T-helper 2 cell treated with Interferon-gamma antibody and Interleukin-4, amounts not matched to agents 5 μg/mL and 100 μg/mL, for 36 hours (primary cell): ENCODE results near the gene CAT.

Experiments
- DNase-seq: peaks from one replicate; pipeline ENCODE4 v3.0.0; 2021; ENCODE audit warnings: low spot score
- H3K27ac Mint-ChIP-seq: one replicate; pipeline ENCODE4 v1.8.0; 2021; ENCODE audit warnings: mild to moderate bottlenecking, mixed read lengths
- H3K27me3 Mint-ChIP-seq: one replicate; pipeline ENCODE4 v1.8.0; 2021; ENCODE audit warnings: low read depth, mixed read lengths
- H3K36me3 Mint-ChIP-seq: one replicate; pipeline ENCODE4 v1.8.0; 2021; ENCODE audit warnings: low read depth, mixed read lengths
- H3K4me1 Mint-ChIP-seq: one replicate; pipeline ENCODE4 v1.8.0; 2021; ENCODE audit warnings: low read depth, mixed read lengths
- H3K4me3 Mint-ChIP-seq: one replicate; pipeline ENCODE4 v1.8.0; 2022; ENCODE audit warnings: mild to moderate bottlenecking, moderate library complexity, mixed read lengths
- H3K9me3 Mint-ChIP-seq: one replicate; pipeline ENCODE4 v1.8.0; 2021; ENCODE audit warnings: mixed read lengths

The CAT gene

GRCh38 chr11:34459507-34460162 is 20.9 kb downstream of the CAT start:
- no peak for DNase-seq
- Mint-ChIP-seq H3K36me3 (peaks cover 59% of the 10 kb centered on the region), H3K27ac (no peak overlapping the region), H3K9me3 (no peaks in the 10 kb centered on the region), H3K4me3 (no peak overlapping the region), H3K4me1 (peaks cover 5% of the 10 kb centered on the region), H3K27me3 (no peaks in the 10 kb centered on the region)

GRCh38 chr11:34460278-34460677 is 21.5 kb downstream of the CAT start:
- H3K27me3 Mint-ChIP-seq = no peaks in the 10 kb centered on the region
- no peak overlapping the region for H3K27ac Mint-ChIP-seq
- no peak for DNase-seq
- no peaks in the 10 kb centered on the region for H3K9me3 Mint-ChIP-seq
- no peak overlapping the region for H3K4me3 Mint-ChIP-seq
- peaks cover 58% of the 10 kb centered on the region for H3K36me3 Mint-ChIP-seq
- H3K4me1 Mint-ChIP-seq = peaks cover 5% of the 10 kb centered on the region

- H3K36me3 Mint-ChIP-seq = peaks cover 63% of the 10 kb centered on the region
- peaks cover 5% of the 10 kb centered on the region for H3K4me1 Mint-ChIP-seq
- no peak for DNase-seq
- H3K27me3 Mint-ChIP-seq = no peaks in the 10 kb centered on the region
- H3K9me3 Mint-ChIP-seq = peaks cover 3% of the 10 kb centered on the region
- no peak overlapping the region for H3K4me3 Mint-ChIP-seq
- H3K27ac Mint-ChIP-seq = no peak overlapping the region
These were observed 22.5 kb downstream of the CAT start for GRCh38 chr11:34461215-34461614.

- Mint-ChIP-seq H3K27me3 (no peaks in the 10 kb centered on the region), H3K4me3 (no peak overlapping the region), H3K4me1 (peaks cover 5% of the 10 kb centered on the region), H3K9me3 (peaks cover 13% of the 10 kb centered on the region), H3K27ac (no peak overlapping the region), H3K36me3 (peaks cover 62% of the 10 kb centered on the region)
- DNase-seq = no peak
These were observed 25.9 kb downstream of the CAT start for GRCh38 chr11:34464591-34465051.

- H3K27ac Mint-ChIP-seq = no peak overlapping the region
- peaks cover 13% of the 10 kb centered on the region for H3K9me3 Mint-ChIP-seq
- H3K36me3 Mint-ChIP-seq = peaks cover 56% of the 10 kb centered on the region
These were observed 28.2 kb downstream of the CAT start for GRCh38 chr11:34466802-34467488.

GRCh38 chr11:34468209-34468841 is 29.6 kb downstream of the CAT start:
- Mint-ChIP-seq H3K27me3 (no peaks in the 10 kb centered on the region), H3K4me3 (no peak overlapping the region), H3K27ac (no peak overlapping the region), H3K36me3 (peaks cover 52% of the 10 kb centered on the region), H3K4me1 (peaks cover 5% of the 10 kb centered on the region), H3K9me3 (peaks cover 13% of the 10 kb centered on the region)
- DNase-seq = peak; percentile 19

More at GRCh38 chr11:34466802-34467488, 28.2 kb downstream of the CAT start:
- DNase-seq = no peak
- Mint-ChIP-seq H3K4me3 (no peak overlapping the region), H3K4me1 (peaks cover 5% of the 10 kb centered on the region), H3K27me3 (no peaks in the 10 kb centered on the region)

GRCh38 chr11:34473603-34474169 is 35.0 kb downstream of the CAT start:
- no peak for DNase-seq
- peaks cover 14% of the 10 kb centered on the region for H3K36me3 Mint-ChIP-seq
- H3K4me1 Mint-ChIP-seq = no peaks in the 10 kb centered on the region
- H3K9me3 Mint-ChIP-seq = no peaks in the 10 kb centered on the region
- no peak overlapping the region for H3K4me3 Mint-ChIP-seq
- peaks cover 11% of the 10 kb centered on the region for H3K27me3 Mint-ChIP-seq
- no peak overlapping the region for H3K27ac Mint-ChIP-seq

- no peak for DNase-seq
- H3K4me3 Mint-ChIP-seq = no peak overlapping the region
- H3K27ac Mint-ChIP-seq = no peak overlapping the region
- no peaks in the 10 kb centered on the region for H3K4me1 Mint-ChIP-seq
- H3K36me3 Mint-ChIP-seq = peaks cover 11% of the 10 kb centered on the region
- no peaks in the 10 kb centered on the region for H3K9me3 Mint-ChIP-seq
- H3K27me3 Mint-ChIP-seq = peaks cover 25% of the 10 kb centered on the region
These were observed 36.9 kb downstream of the CAT start for GRCh38 chr11:34475656-34476055.

- H3K27me3 Mint-ChIP-seq = peaks cover 28% of the 10 kb centered on the region
These were observed 38.1 kb downstream of the CAT start for GRCh38 chr11:34476849-34477248.

GRCh38 chr11:34478845-34479663 is 40.3 kb downstream of the CAT start:
- Mint-ChIP-seq H3K27me3 (peaks cover 29% of the 10 kb centered on the region), H3K36me3 (no peaks in the 10 kb centered on the region), H3K4me1 (no peaks in the 10 kb centered on the region), H3K27ac (no peak overlapping the region), H3K4me3 (no peak overlapping the region), H3K9me3 (no peaks in the 10 kb centered on the region)
- no peak for DNase-seq

More at GRCh38 chr11:34476849-34477248, 38.1 kb downstream of the CAT start:
- no peak for DNase-seq
- no peaks in the 10 kb centered on the region for H3K4me1 Mint-ChIP-seq
- H3K9me3 Mint-ChIP-seq = no peaks in the 10 kb centered on the region
- no peak overlapping the region for H3K4me3 Mint-ChIP-seq
- peaks cover 8% of the 10 kb centered on the region for H3K36me3 Mint-ChIP-seq
- no peak overlapping the region for H3K27ac Mint-ChIP-seq

- Mint-ChIP-seq H3K36me3 (no peaks in the 10 kb centered on the region), H3K4me3 (no peak overlapping the region), H3K4me1 (no peaks in the 10 kb centered on the region), H3K9me3 (no peaks in the 10 kb centered on the region), H3K27ac (no peak overlapping the region), H3K27me3 (peaks cover 29% of the 10 kb centered on the region)
- no peak for DNase-seq
These were observed 41.6 kb downstream of the CAT start for GRCh38 chr11:34480314-34480713.

- H3K36me3 Mint-ChIP-seq = no peaks in the 10 kb centered on the region
- no peak for DNase-seq
- H3K4me3 Mint-ChIP-seq = no peak overlapping the region
These were observed 42.6 kb downstream of the CAT start for GRCh38 chr11:34481307-34481706.

GRCh38 chr11:34483106-34483874 is 44.6 kb downstream of the CAT start:
- no peaks in the 10 kb centered on the region for H3K9me3 Mint-ChIP-seq
- no peak for DNase-seq
- H3K27me3 Mint-ChIP-seq = peaks cover 18% of the 10 kb centered on the region
- no peaks in the 10 kb centered on the region for H3K4me1 Mint-ChIP-seq
- H3K27ac Mint-ChIP-seq = no peak overlapping the region
- no peak overlapping the region for H3K4me3 Mint-ChIP-seq
- H3K36me3 Mint-ChIP-seq = no peaks in the 10 kb centered on the region

More at GRCh38 chr11:34481307-34481706, 42.6 kb downstream of the CAT start:
- Mint-ChIP-seq H3K27me3 (peaks cover 27% of the 10 kb centered on the region), H3K27ac (no peak overlapping the region), H3K9me3 (no peaks in the 10 kb centered on the region), H3K4me1 (no peaks in the 10 kb centered on the region)
